HepG2 (cell line): ENCODE measurements around the gene KLHL33. TPM values are rescaled to one million over a fixed set of nuclear protein-coding genes. Genes with fewer than 3 reads are reported as not detected.

Experiments
- ESRRA ChIP-seq: sonication (generic); formaldehyde crosslinking; IDR thresholded peaks from 2 replicates; pipeline ENCODE4 v1.5.1; 2020; ENCODE audit warnings: mild to moderate bottlenecking, low read depth, missing genetic modification reagents
- HOXA5 ChIP-seq: sonication (generic); formaldehyde crosslinking; IDR thresholded peaks from 2 replicates; pipeline ENCODE4 v1.4.0; 2020; ENCODE audit warnings: missing genetic modification reagents
- KLF16 ChIP-seq, 2 experiments: sonication (generic) in 1 of 2; formaldehyde crosslinking in 1 of 2; IDR thresholded peaks; 2 replicates each; pipeline versions ENCODE4 v1.6.1 to v1.8.0; 2016 to 2023; ENCODE audit warnings: missing genetic modification reagents in 2 of 2, missing compliant biosample characterization in 1 of 2
- MED8 ChIP-seq: sonication (generic); formaldehyde crosslinking; IDR thresholded peaks from 2 replicates; pipeline ENCODE4 v1.8.1; 2023; ENCODE audit warnings: mild to moderate bottlenecking, missing genetic modification reagents; ENCODE audit not compliant: insufficient replicate concordance
- RBM39 ChIP-seq: fragments of 200-400 bp; formaldehyde crosslinking; IDR thresholded peaks from one replicate; pipeline ENCODE4 v1.6.1; 2018; ENCODE audit warnings: antibody characterized with exemption, mild to moderate bottlenecking, low read depth, low read length; ENCODE audit not compliant: poor library complexity, severe bottlenecking
- THRA ChIP-seq: sonication (generic); formaldehyde crosslinking; IDR thresholded peaks from 2 replicates; pipeline ENCODE4 v1.4.0; 2020; ENCODE audit warnings: missing genetic modification reagents, borderline replicate concordance
- ZNF124 ChIP-seq: sonication (generic); formaldehyde crosslinking; IDR thresholded peaks from 2 replicates; pipeline ENCODE4 v1.4.0; 2020; ENCODE audit warnings: missing genetic modification reagents
- ZNF280D ChIP-seq: sonication (generic); formaldehyde crosslinking; IDR thresholded peaks from 2 replicates; pipeline ENCODE4 v1.5.1; 2020; ENCODE audit warnings: mild to moderate bottlenecking, missing genetic modification reagents
- ZNF44 ChIP-seq: sonication (generic); formaldehyde crosslinking; IDR thresholded peaks from 2 replicates; pipeline ENCODE4 v1.5.1; 2020; ENCODE audit warnings: mild to moderate bottlenecking, missing genetic modification reagents
- ZNF530 ChIP-seq: sonication (generic); formaldehyde crosslinking; IDR thresholded peaks from 2 replicates; pipeline ENCODE4 v1.5.0; 2020; ENCODE audit warnings: low read depth, mild to moderate bottlenecking, missing genetic modification reagents
- ZNF558 ChIP-seq: sonication (generic); formaldehyde crosslinking; IDR thresholded peaks from 2 replicates; pipeline ENCODE4 v1.9.0; 2022; ENCODE audit warnings: mild to moderate bottlenecking, missing genetic modification reagents, borderline replicate concordance
- ZNF672 ChIP-seq: sonication (generic); formaldehyde crosslinking; IDR thresholded peaks from 2 replicates; pipeline ENCODE4 v1.8.1; 2022; ENCODE audit warnings: missing genetic modification reagents
- ZNF766 ChIP-seq: sonication (generic); formaldehyde crosslinking; IDR thresholded peaks from 2 replicates; pipeline ENCODE4 v1.5.0; 2020; ENCODE audit warnings: missing genetic modification reagents, borderline replicate concordance
- ZNF781 ChIP-seq: sonication (generic); formaldehyde crosslinking; IDR thresholded peaks from 2 replicates; pipeline ENCODE4 v1.5.1; 2020; ENCODE audit warnings: borderline replicate concordance, mild to moderate bottlenecking, missing genetic modification reagents; ENCODE audit errors: not compliant biosample characterization
- polyA plus RNA-seq, 8 experiments: library from polyadenylated mRNA; depleted of rRNA in 3 of 8; stranded (reverse) in 7 of 8; unstranded in 1 of 8; fragments of >200 nt; fragmentation: Illumina TruSeq in 4 of 8; extraction: Trizol in 4 of 8; gene quantifications; 2 replicates each; pipeline versions ENCODE4 v1.2.1 to v1.2.3, GENCODE V29; 2011 to 2016; ENCODE audit warnings: low read depth in 4 of 8, missing spikeins in 1 of 8, mixed read lengths in 1 of 8; ENCODE audit not compliant: insufficient read depth in 1 of 8
- total RNA-seq, 5 experiments: library from RNA; depleted of rRNA; stranded (reverse); fragments of >200 nt; fragmentation: Illumina TruSeq; extraction: Trizol; gene quantifications; 2 replicates each; pipeline ENCODE4 v1.2.3, GENCODE V29; 2016; ENCODE audit warnings: low read depth in 1 of 5
- TF ChIP-seq, protein P1 (sequence below): sonication (generic); formaldehyde crosslinking; conservative IDR thresholded peaks from 2 replicates; pipeline ENCODE4 v1.4.0; 2020; ENCODE audit warnings: mild to moderate bottlenecking, missing genetic modification reagents, moderate library complexity

KLHL33 gene
- total and polyA plus RNA-seq, 2 of the 13 experiments (the other 11 are each of a cell fraction or from before 2014, with no cell fraction given): not detected

DNA sequence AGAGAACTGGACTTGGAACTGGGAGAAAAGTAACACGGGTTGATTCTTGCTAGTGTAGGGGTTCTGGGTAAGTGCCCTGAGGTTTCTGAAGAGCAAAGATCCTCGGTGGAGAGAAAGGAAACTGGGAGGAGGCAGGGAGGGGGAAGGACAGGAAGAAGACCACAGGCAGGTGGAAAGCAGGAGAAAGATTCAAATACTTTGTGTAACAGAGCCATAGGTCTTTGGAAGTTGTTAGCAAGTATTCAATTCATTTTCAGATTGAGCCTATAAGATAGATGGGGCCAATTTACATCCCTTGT lies 34.6 kb upstream of the KLHL33 start (continued):
- TF ChIP-seq, protein P1, sequence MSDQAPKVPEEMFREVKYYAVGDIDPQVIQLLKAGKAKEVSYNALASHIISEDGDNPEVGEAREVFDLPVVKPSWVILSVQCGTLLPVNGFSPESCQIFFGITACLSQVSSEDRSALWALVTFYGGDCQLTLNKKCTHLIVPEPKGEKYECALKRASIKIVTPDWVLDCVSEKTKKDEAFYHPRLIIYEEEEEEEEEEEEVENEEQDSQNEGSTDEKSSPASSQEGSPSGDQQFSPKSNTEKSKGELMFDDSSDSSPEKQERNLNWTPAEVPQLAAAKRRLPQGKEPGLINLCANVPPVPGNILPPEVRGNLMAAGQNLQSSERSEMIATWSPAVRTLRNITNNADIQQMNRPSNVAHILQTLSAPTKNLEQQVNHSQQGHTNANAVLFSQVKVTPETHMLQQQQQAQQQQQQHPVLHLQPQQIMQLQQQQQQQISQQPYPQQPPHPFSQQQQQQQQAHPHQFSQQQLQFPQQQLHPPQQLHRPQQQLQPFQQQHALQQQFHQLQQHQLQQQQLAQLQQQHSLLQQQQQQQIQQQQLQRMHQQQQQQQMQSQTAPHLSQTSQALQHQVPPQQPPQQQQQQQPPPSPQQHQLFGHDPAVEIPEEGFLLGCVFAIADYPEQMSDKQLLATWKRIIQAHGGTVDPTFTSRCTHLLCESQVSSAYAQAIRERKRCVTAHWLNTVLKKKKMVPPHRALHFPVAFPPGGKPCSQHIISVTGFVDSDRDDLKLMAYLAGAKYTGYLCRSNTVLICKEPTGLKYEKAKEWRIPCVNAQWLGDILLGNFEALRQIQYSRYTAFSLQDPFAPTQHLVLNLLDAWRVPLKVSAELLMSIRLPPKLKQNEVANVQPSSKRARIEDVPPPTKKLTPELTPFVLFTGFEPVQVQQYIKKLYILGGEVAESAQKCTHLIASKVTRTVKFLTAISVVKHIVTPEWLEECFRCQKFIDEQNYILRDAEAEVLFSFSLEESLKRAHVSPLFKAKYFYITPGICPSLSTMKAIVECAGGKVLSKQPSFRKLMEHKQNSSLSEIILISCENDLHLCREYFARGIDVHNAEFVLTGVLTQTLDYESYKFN: no peak
- TF ChIP-seq ZNF766 (CRISPR knock-in tag) (no peak), HOXA5 (no peak), ZNF781 (peak; percentile 55), MED8 (CRISPR knock-in tag) (no peak), RBM39 (no peak), ZNF672 (CRISPR knock-in tag) (no peak), ZNF530 (CRISPR knock-in tag) (no peak), ZNF280D (0 out of 2 replicates have a peak, but pooled peaks have one; percentile 40), THRA (CRISPR knock-in tag) (no peak), ZNF124 (no peak), ZNF558 (CRISPR knock-in tag) (0 out of 2 replicates have a peak, but pooled peaks have one; percentile 55), KLF16 (CRISPR knock-in tag; IDR thresholded peaks at IDR 0.05) (no peak), ZNF44 (no peak), ESRRA (CRISPR knock-in tag) (no peak)
